Nephron progenitor cell (in vitro differentiated cells): ENCODE measurements around the gene CACFD1.

Experiments used
- DNase-seq: peaks from one replicate; pipeline ENCODE4 v3.0.0; 2021
- H3K27ac Mint-ChIP-seq: 2 replicates; pipeline ENCODE4 v1.8.0; 2021; ENCODE audit warnings: mild to moderate bottlenecking, moderate library complexity, mixed read lengths
- H3K27me3 Mint-ChIP-seq: 2 replicates; pipeline ENCODE4 v1.8.0; 2021; ENCODE audit warnings: mild to moderate bottlenecking, low read depth, mixed read lengths; ENCODE audit not compliant: poor library complexity
- H3K36me3 Mint-ChIP-seq: 2 replicates; pipeline ENCODE4 v1.8.0; 2021; ENCODE audit warnings: low read depth, mixed read lengths
- H3K4me1 Mint-ChIP-seq: 2 replicates; pipeline ENCODE4 v1.8.0; 2021; ENCODE audit warnings: mixed read lengths
- H3K4me3 Mint-ChIP-seq: 2 replicates; pipeline ENCODE4 v1.8.0; 2021; ENCODE audit warnings: mild to moderate bottlenecking, moderate library complexity, mixed read lengths
- H3K9me3 Mint-ChIP-seq: 2 replicates; pipeline ENCODE4 v1.8.0; 2021; ENCODE audit warnings: mild to moderate bottlenecking, moderate library complexity, mixed read lengths
- CTCF ChIP-seq: fragments of 200-600 bp; sonication (generic); IDR thresholded peaks from 2 replicates; pipeline ENCODE4 v1.5.0; 2021; ENCODE audit warnings: antibody characterized with exemption

CACFD1 gene

GRCh38 chr9:133463234-133463863 lies 3.6 kb downstream of the CACFD1 start:
- Mint-ChIP-seq H3K27me3 (peaks cover 3% of the 10 kb centered on the region), H3K36me3 (peaks cover 4% of the 10 kb centered on the region), H3K4me1 (peaks cover 47% of the 10 kb centered on the region), H3K27ac (no peak overlapping the region), H3K4me3 (no peak overlapping the region), H3K9me3 (no peaks in the 10 kb centered on the region)
- no peak for TF ChIP-seq CTCF
- no peak for DNase-seq

- Mint-ChIP-seq H3K4me3 (no peak overlapping the region), H3K27ac (peak overlapping the region; percentile 45), H3K36me3 (peaks cover 4% of the 10 kb centered on the region), H3K27me3 (peaks cover 3% of the 10 kb centered on the region), H3K4me1 (peaks cover 43% of the 10 kb centered on the region), H3K9me3 (no peaks in the 10 kb centered on the region)
- TF ChIP-seq CTCF: no peak
- no peak for DNase-seq
Observed at GRCh38 chr9:133463864-133464615, 4.3 kb downstream of the CACFD1 start.

- H3K36me3 Mint-ChIP-seq: peaks cover 4% of the 10 kb centered on the region
- H3K9me3 Mint-ChIP-seq: no peaks in the 10 kb centered on the region
- no peak for TF ChIP-seq CTCF
- peaks cover 40% of the 10 kb centered on the region for H3K4me1 Mint-ChIP-seq
- no peak overlapping the region for H3K4me3 Mint-ChIP-seq
- no peak overlapping the region for H3K27ac Mint-ChIP-seq
- peaks cover 3% of the 10 kb centered on the region for H3K27me3 Mint-ChIP-seq
- no peak for DNase-seq
Observed at GRCh38 chr9:133464638-133465037, 4.9 kb downstream of the CACFD1 start.

GRCh38 chr9:133465984-133466383 lies 6.2 kb downstream of the CACFD1 start:
- TF ChIP-seq CTCF: no peak
- H3K4me1 Mint-ChIP-seq: peaks cover 34% of the 10 kb centered on the region
- H3K27ac Mint-ChIP-seq: no peak overlapping the region
- H3K4me3 Mint-ChIP-seq: no peak overlapping the region
- H3K27me3 Mint-ChIP-seq: peaks cover 3% of the 10 kb centered on the region
- H3K36me3 Mint-ChIP-seq: peaks cover 4% of the 10 kb centered on the region
- H3K9me3 Mint-ChIP-seq: no peaks in the 10 kb centered on the region
- no peak for DNase-seq

GRCh38 chr9:133467101-133467500 lies 7.3 kb downstream of the CACFD1 start:
- H3K4me3 Mint-ChIP-seq: no peak overlapping the region
- no peak for TF ChIP-seq CTCF
- H3K27me3 Mint-ChIP-seq: peaks cover 3% of the 10 kb centered on the region
- H3K9me3 Mint-ChIP-seq: no peaks in the 10 kb centered on the region
- H3K36me3 Mint-ChIP-seq: peaks cover 4% of the 10 kb centered on the region
- no peak overlapping the region for H3K27ac Mint-ChIP-seq
- peak; percentile 38 for DNase-seq
- peaks cover 22% of the 10 kb centered on the region for H3K4me1 Mint-ChIP-seq

GRCh38 chr9:133468374-133468773 lies 8.6 kb downstream of the CACFD1 start:
- DNase-seq: no peak
- H3K9me3 Mint-ChIP-seq: no peaks in the 10 kb centered on the region
- TF ChIP-seq CTCF: no peak
- H3K4me3 Mint-ChIP-seq: no peak overlapping the region
- peaks cover 4% of the 10 kb centered on the region for H3K36me3 Mint-ChIP-seq
- H3K27me3 Mint-ChIP-seq: no peaks in the 10 kb centered on the region
- no peak overlapping the region for H3K27ac Mint-ChIP-seq
- peaks cover 10% of the 10 kb centered on the region for H3K4me1 Mint-ChIP-seq
